Fibroblast of villous mesenchyme (primary cell): ENCODE results near the gene NPR2. TPM values are rescaled to one million over a fixed set of nuclear protein-coding genes. Genes with fewer than 3 reads are reported as not detected.

ENCODE experiments used
- DNase-seq: peaks from one replicate; pipeline ENCODE4 v3.0.0-alpha.2; 2010; ENCODE audit warnings: low read depth
- H3K4me3 ChIP-seq: 2 replicates; pipeline ENCODE4 v1.5.1; 2011; ENCODE audit warnings: low read depth, mild to moderate bottlenecking, low read length
- total RNA-seq: library from RNA; depleted of rRNA; stranded (reverse); fragments of >200 nt; gene quantifications from 2 replicates; pipeline ENCODE4 v1.2.3, GENCODE V29; 2012
- TF ChIP-seq, protein P1 (sequence below): IDR thresholded peaks from 2 replicates; pipeline ENCODE4 v1.5.1; 2012; ENCODE audit warnings: low read depth, mild to moderate bottlenecking, low read length; ENCODE audit not compliant: insufficient read depth

The NPR2 gene
- total RNA-seq, 1 donor = 19.9 TPM

DNA sequence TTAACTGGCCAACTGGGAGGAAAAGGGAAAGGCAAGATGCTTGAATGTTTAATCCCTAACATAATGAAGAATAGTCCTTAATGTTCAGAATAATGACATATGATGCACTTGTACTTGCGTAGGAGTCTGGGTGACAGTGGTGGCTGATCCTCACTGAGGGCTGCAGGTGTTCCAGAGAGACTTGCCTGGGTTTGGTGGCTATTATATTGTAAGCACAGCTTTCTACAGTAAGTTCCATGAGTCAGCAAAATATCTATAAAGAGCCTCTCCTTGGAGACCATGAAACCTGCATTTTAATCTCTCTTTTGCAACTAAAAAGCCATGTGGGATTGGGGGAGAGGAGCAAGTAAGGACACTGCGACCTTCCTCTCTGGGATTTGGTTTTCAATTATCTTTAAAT lies 1.9 kb upstream of the NPR2 start:
- H3K4me3 ChIP-seq = no peak overlapping the region
- TF ChIP-seq, protein P1, sequence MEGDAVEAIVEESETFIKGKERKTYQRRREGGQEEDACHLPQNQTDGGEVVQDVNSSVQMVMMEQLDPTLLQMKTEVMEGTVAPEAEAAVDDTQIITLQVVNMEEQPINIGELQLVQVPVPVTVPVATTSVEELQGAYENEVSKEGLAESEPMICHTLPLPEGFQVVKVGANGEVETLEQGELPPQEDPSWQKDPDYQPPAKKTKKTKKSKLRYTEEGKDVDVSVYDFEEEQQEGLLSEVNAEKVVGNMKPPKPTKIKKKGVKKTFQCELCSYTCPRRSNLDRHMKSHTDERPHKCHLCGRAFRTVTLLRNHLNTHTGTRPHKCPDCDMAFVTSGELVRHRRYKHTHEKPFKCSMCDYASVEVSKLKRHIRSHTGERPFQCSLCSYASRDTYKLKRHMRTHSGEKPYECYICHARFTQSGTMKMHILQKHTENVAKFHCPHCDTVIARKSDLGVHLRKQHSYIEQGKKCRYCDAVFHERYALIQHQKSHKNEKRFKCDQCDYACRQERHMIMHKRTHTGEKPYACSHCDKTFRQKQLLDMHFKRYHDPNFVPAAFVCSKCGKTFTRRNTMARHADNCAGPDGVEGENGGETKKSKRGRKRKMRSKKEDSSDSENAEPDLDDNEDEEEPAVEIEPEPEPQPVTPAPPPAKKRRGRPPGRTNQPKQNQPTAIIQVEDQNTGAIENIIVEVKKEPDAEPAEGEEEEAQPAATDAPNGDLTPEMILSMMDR = no peak
- DNase-seq = no peak

DNA sequence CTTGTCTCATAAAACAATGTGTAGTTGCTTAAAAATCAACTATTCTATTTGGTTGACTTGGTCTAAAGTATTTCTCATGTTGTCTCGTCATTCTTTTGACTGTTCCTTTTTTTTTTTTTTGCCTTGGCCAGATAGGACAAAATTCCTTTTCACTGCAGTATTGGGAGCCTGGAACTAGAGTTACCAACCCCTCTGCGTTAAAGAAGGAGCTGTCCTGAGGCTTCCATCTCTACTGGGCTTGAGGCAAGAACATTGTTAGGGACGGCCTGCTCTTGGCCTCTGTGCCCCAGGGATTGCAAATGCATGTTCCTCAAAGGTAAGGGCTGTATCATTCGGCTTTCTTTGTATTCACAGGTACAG lies 1.4 kb upstream of the NPR2 start:
- DNase-seq = no peak
- no peak overlapping the region for H3K4me3 ChIP-seq
- TF ChIP-seq, protein P1 = no peak

DNA sequence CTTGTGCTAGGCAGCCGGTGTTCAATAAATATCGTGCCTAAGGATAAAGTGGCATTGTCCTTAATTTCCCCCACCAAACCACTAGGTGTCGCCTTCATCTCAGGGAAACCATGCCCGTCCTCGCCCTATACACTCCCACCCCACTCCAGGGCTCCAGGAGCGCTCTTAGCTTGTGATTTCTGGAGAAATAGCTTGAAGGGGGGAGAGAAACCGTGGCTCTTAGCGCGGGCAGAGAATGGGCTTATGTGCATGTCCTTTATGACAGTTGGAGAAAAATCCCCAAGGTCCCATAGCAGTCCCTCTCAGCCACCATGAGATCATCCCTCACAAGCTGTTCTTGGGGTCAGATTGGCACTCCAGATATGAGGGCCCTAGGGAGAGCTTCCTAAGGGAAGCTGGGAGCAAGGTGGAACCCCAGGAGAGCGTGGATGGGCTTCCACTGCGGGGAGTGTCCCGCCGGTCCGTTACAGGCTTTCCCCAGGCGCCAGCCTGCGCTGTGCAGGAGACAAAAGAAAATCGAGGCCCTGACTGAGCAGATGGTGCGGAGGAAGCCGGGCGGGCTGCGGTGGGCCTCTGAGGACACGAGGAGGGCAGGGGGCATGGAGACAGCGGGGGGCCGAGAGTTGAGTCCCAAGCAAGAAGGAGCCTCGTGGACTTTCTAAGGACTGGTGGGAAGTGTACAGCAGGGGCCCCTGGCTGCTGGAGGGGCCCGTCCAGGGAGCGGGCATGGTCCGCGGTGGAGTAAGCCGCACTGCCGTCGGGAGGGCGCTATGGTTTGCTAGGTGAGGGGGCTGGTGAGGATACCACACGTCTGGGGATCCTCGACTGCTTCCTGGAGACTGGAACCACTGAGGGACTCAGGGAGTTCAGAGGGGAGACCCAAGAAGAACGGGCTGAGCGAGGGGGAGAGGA lies 750 bp upstream of the NPR2 start:
- DNase-seq = peak; percentile 90
- peak overlapping the region; percentile 39 for H3K4me3 ChIP-seq
- TF ChIP-seq, protein P1 = peak; percentile 85

DNA sequence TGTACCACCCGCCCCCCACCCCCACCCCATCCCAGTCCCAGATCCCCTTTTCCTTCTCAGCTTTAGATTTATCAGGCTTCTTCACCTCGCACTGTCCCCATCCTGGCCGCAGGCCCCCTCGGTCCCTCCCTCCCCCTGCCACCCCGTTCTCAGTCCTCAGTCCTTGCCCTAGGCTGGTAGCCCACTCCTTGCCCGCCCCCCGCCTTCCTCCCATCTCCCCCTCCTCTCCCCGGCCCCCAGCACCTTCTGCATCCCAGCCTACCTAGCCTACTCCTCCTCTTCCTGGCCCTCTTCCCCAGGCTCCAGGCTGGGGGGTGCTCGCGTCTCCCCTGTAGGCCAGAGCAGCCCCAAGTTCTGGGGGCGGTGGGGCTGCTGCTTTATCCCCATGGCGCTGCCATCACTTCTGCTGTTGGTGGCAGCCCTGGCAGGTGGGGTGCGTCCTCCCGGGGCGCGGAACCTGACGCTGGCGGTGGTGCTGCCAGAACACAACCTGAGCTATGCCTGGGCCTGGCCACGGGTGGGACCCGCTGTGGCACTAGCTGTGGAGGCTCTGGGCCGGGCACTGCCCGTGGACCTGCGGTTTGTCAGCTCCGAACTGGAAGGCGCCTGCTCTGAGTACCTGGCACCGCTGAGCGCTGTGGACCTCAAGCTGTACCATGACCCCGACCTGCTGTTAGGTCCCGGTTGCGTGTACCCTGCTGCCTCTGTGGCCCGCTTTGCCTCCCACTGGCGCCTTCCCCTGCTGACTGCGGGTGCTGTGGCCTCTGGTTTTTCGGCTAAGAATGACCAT lies 828 bp downstream of the NPR2 start:
- DNase-seq = no peak
- TF ChIP-seq, protein P1 = no peak
- H3K4me3 ChIP-seq = peak overlapping the region; percentile 60

DNA sequence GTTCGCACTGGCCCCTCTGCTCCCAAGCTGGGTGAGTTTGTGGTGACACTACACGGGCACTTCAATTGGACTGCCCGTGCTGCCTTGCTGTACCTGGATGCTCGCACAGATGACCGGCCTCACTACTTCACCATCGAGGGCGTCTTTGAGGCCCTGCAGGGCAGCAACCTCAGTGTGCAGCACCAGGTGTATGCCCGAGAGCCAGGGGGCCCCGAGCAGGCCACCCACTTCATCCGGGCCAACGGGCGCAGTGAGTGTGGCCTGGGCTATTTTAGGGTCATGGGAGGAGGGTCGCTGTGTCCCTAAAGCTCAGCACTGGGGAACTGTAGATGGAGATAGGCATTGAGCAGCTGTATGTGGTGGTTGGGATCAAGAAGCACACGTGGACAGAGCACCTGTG lies 1.4 kb downstream of the NPR2 start:
- DNase-seq = no peak
- peak overlapping the region; percentile 60 for H3K4me3 ChIP-seq
- TF ChIP-seq, protein P1 = no peak

DNA sequence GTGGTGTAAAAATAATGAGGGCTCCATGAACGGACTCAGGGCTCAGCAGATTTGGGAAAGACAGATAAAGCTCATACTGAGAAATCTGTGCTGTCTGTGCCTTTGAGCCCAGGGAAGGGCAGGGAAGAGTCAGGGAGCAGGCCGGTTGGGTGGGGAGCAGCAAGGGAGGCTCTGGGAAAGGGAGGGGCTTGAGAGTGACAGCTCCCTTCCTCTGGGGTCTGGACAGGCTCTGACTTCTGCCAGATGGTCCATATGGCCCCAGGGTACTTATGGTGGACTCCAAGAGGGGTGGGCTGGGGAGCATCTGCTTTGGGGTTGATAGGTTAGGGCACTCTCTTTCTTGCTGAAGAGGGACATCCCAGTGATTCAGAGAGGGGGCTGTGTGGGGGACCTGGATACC lies 2.1 kb downstream of the NPR2 start:
- TF ChIP-seq, protein P1 = no peak
- H3K4me3 ChIP-seq = peak overlapping the region; percentile 60
- DNase-seq = no peak
